Common myeloid progenitor, CD34-positive (primary cell): ENCODE measurements around the gene MCRIP2.

ENCODE experiments used
- CTCF ChIA-PET: fragments of 350-600 bp; sonication (Branson Sonifier 250); formaldehyde crosslinking; loops from one replicate; lab custom pipeline; 2021; ENCODE audit warnings: antibody characterized with exemption; lab: Charles Lee
- POLR2A ChIA-PET: fragments of 350-600 bp; sonication (Branson Sonifier 250); formaldehyde crosslinking; loops from one replicate; lab custom pipeline; 2021; ENCODE audit warnings: antibody characterized with exemption; lab: Charles Lee
- DNase-seq, 3 donors: peaks; one replicate each; pipeline versions ENCODE4 v3.0.0 to v3.0.0-alpha.2; 2013
- H3K27ac ChIP-seq, 2 experiments: 1 replicate in 1 of 2; 2 replicates in 1 of 2; pipeline ENCODE4 v1.7.0; 2013; ENCODE audit warnings: inconsistent platforms in 2 of 2, low read length in 2 of 2, mild to moderate bottlenecking in 2 of 2, low read depth in 1 of 2, moderate library complexity in 1 of 2; ENCODE audit not compliant: severe bottlenecking in 2 of 2, insufficient read depth in 1 of 2, poor library complexity in 1 of 2
- H3K27me3 ChIP-seq, 5 experiments: replicated peaks in 2 of 5; 1 replicate in 3 of 5; 2 replicates in 2 of 5; pipeline versions ENCODE4 v1.6.1 to v1.7.0; 2013; ENCODE audit warnings: low read length in 4 of 5, mild to moderate bottlenecking in 2 of 5, moderate library complexity in 2 of 5, inconsistent platforms in 1 of 5; ENCODE audit not compliant: insufficient read depth in 5 of 5, control insufficient read depth in 4 of 5
- H3K36me3 ChIP-seq, 4 experiments: 1 replicate in 2 of 4; 2 replicates in 2 of 4; pipeline versions ENCODE4 v1.6.1 to v1.7.0; 2013; ENCODE audit warnings: low read length in 3 of 4, control low read depth in 1 of 4, mild to moderate bottlenecking in 1 of 4; ENCODE audit not compliant: control insufficient read depth in 4 of 4, insufficient read depth in 4 of 4
- H3K4me1 ChIP-seq, 4 experiments: 1 replicate in 3 of 4; 2 replicates in 1 of 4; pipeline versions ENCODE4 v1.6.1 to v1.7.1; 2013; ENCODE audit warnings: low read length in 3 of 4, mild to moderate bottlenecking in 3 of 4, control low read depth in 1 of 4, inconsistent platforms in 1 of 4, moderate library complexity in 1 of 4; ENCODE audit not compliant: control insufficient read depth in 4 of 4, insufficient read depth in 4 of 4; ENCODE audit errors: control extremely low read depth in 1 of 4
- H3K4me3 ChIP-seq, 7 experiments: 1 replicate in 4 of 7; 2 replicates in 3 of 7; pipeline versions ENCODE4 v1.5.1 to v1.7.0; 2013; ENCODE audit warnings: mild to moderate bottlenecking in 7 of 7, low read length in 6 of 7, moderate library complexity in 6 of 7, inconsistent platforms in 2 of 7, low read depth in 2 of 7, control low read depth in 1 of 7; ENCODE audit not compliant: insufficient read depth in 4 of 7, control insufficient read depth in 1 of 7; ENCODE audit errors: extremely low read depth in 1 of 7
- H3K9me3 ChIP-seq, 5 experiments: 1 replicate in 4 of 5; 2 replicates in 1 of 5; pipeline versions ENCODE4 v1.6.1 to v1.7.1; 2013; ENCODE audit warnings: low read length in 4 of 5, mild to moderate bottlenecking in 2 of 5, inconsistent platforms in 1 of 5, low read depth in 1 of 5, moderate library complexity in 1 of 5; ENCODE audit not compliant: control insufficient read depth in 4 of 5, insufficient read depth in 2 of 5; ENCODE audit errors: control extremely low read depth in 1 of 5
- WGBS: methylation state at CpG from one replicate; pipeline ENCODE4 v1.1.5; 2013; ENCODE audit not compliant: insufficient coverage; 5-methylcytosine and 5-hydroxymethylcytosine counted together

MCRIP2 gene

DNA sequence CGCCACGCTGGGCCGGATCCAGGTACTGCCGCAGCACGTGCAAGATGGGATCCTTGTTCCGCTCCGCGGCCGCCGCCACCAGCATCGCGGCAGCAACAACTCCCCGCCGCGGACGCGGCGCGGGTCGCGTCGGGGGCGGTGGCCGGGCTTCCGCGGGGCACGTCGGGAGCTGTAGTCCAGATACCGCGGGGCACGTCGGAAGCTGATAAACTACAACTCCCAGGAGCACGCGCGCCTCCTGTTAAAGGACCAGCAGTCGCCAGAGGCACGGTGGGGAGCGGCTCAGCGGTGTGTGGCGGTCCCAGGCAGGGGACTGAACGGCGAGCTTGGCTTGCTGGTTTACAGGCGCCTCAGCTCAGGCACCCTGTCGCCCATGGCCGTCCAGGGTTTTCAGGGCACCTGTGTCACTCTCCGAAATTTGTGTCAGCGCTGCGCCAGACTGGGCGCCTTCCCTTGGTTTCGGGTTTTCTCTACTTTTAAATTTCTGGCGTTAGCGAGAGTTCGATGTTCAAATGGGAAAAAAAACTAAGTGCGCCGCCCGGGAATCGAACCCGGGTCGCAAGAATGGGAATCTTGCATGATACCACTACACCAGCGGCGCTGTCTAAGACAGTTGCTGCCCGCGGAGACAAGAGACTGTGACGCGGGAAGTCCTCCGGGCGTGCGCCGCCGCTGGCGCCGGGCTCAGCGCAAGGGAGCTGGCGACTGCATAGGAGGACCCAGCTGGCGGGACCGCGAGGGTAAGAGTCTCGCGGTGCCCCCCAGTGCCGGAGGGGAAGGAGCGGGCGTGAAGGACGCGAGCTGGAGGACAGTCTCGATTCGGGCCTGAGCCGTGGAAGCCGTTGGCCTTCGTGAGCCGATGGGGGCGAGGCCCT is 5.2 kb upstream of the MCRIP2 start, which contains the start of gene METTL26:
Gene METTL26, minus strand, starts transcription at position 100 of the 875 bp plus-strand sequence. Its CDS starts 15 bp downstream, at position 85.
- Histone ChIP-seq H3K9me3 (no peaks in the 10 kb centered on the region), H3K27ac (peak within 1 kb of the TSS; percentile 75 to 91)

DNA sequence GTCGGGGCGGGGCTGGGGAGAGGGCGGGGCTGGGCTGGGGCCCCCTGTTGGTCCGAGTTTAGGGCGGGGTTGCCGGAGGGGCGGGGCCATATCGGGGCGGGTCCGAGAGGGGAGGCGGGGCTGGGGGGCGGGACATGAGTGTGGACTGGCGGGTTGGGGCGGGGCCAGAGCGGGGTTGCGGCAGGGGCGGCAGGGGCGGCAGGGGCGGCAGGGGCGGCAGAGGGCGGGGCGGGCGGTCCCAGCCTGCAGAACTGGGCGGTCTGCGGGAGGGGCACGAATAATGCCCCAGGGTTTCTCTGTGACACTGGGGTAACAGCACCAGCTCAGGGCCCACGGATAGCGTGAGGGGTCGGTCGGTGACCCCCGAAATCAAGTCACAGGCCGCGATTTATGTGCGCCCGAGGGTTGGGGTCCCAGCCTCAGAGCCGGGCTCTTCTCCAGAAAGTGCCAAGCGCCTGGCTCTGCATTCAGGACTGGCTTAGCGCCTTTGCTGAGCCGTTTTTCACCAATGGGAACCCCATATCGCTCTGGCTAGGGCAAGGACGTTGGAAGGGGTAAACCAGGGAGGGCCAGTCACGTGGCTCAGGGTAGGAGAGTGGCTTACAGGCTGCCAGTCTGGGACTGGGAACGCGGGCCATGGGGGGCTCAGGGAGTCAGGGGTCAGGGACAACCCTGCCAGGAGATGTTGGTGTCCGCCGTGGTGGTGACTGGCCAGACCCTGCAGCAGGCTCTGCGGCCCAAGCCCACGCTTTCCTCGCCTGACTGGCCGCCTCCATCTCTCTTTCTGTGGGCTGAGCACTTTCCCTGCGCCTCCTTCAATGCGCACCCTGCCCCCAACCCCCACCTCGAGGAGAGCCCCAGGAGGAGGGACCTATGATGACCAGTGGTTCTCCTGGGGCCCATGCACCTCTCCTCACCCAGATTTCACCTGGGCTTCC is 4.3 kb upstream of the MCRIP2 start:
- DNase-seq: peak in 2 of 3 donors; percentile 63 to 89
- WGBS: 17% methylated on average over 36 of the region's 53 CpGs
- ChIA-PET CTCF (interaction anchor here (0.7 to 3.3 kb wide), 6 partner anchors 12 to 52 kb away, joined by 3 to 9 read pairs (median 4); partner anchors contain the start of genes RHOT2 and WDR90), POLR2A (interaction anchor here (0.9 to 1.1 kb wide), 2 partner anchors 23 to 100 kb away, joined by 3 read pairs; no protein-coding TSS in a partner anchor)
- H3K9me3 ChIP-seq: no peaks in the 10 kb centered on the region
- no peaks in the 10 kb centered on the region for H3K27me3 ChIP-seq
- H3K4me3 ChIP-seq: peak overlapping the region; percentile 81 to 96 (median 86)
- peak overlapping the region; percentile 75 to 91 for H3K27ac ChIP-seq
- peaks cover 0 to 22% (median 14%) of the 10 kb centered on the region in 4 experiments for H3K36me3 ChIP-seq
- H3K4me1 ChIP-seq: peaks cover 0 to 42% (median 38%) of the 10 kb centered on the region in 4 experiments

More for the DNA sequence above, 5.2 kb upstream of the MCRIP2 start, which contains the start of gene METTL26:
- ChIA-PET CTCF (interaction anchor here (0.7 to 3.3 kb wide), 9 partner anchors 13 to 68 kb away, joined by 3 to 9 read pairs (median 4); partner anchors contain the start of genes RHOT2 and WDR90), POLR2A (interaction anchor here (0.9 to 1.1 kb wide), 2 partner anchors 24 to 100 kb away, joined by 3 read pairs; no protein-coding TSS in a partner anchor)
- WGBS: under 1% methylated on average over 74 of the region's 91 CpGs
- Histone ChIP-seq H3K4me3 (peak within 1 kb of the TSS; percentile 81 to 96 (median 86)), H3K36me3 (peaks cover 0 to 24% (median 15%) of the 10 kb centered on the region in 4 experiments), H3K4me1 (peaks cover 0 to 34% (median 33%) of the 10 kb centered on the region in 4 experiments), H3K27me3 (peaks cover 0 to 2% (median 0%) of the 10 kb centered on the region in 5 experiments)
- peak; percentile 94 to 97 (median 96) for DNase-seq

DNA sequence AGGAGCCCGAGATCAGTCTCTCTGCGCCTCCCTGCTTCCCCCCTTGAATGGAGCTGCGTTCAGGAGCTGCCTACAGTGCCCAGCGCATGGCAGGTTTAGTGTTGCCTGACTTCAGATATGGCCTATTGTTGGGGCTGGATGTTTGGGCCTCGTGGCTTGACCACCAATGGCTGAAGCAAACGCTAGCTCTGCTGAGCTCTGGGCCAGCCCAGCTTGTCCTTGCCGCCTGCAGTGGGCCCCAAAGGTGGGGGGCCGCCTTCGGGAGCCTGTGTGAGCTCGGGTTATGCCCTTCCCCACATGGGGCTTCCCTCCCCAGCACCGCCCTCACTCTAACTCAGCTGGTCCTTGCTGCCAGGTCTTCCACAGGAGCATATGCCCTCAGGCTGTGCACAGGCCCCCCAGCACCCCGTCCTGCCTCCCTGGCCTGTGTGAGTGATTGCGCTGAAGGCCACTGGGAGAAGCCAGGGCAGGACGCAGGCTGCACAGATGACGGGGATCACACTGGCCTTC is 3.5 kb upstream of the MCRIP2 start:
- WGBS: 94% methylated on average over 10 of the region's 15 CpGs
- H3K4me1 ChIP-seq: peaks cover 0 to 49% (median 45%) of the 10 kb centered on the region in 4 experiments

GRCh38 chr16:638836-639235 is 2.8 kb upstream of the MCRIP2 start:
- POLR2A ChIA-PET: no interaction called here
- H3K27me3 ChIP-seq: no peaks in the 10 kb centered on the region
- no peaks in the 10 kb centered on the region for H3K9me3 ChIP-seq
- H3K4me1 ChIP-seq: peaks cover 0 to 52% (median 46%) of the 10 kb centered on the region in 4 experiments
- no peak overlapping the region for H3K4me3 ChIP-seq
- WGBS: 98% methylated on average over 6 of the region's 9 CpGs
- H3K36me3 ChIP-seq: peaks cover 0 to 7% (median 5%) of the 10 kb centered on the region in 4 experiments
- CTCF ChIA-PET: interaction anchor here (3.3 kb wide), 1 partner anchor 21 kb away, joined by 9 read pairs; no protein-coding TSS in a partner anchor
- DNase-seq: no peak
- H3K27ac ChIP-seq: no peak overlapping the region

More for the DNA sequence above, 3.5 kb upstream of the MCRIP2 start:
- Histone ChIP-seq H3K27ac (no peak overlapping the region), H3K9me3 (no peaks in the 10 kb centered on the region), H3K36me3 (peaks cover 0 to 14% (median 11%) of the 10 kb centered on the region in 4 experiments), H3K27me3 (no peaks in the 10 kb centered on the region), H3K4me3 (no peak overlapping the region)
- ChIA-PET CTCF (interaction anchor here (3.3 kb wide), 1 partner anchor 22 kb away, joined by 9 read pairs; no protein-coding TSS in a partner anchor), POLR2A (no interaction called here)
- DNase-seq: no peak

- CTCF ChIA-PET: no interaction called here
- Histone ChIP-seq H3K27ac (peak overlapping the region in 1 of 2 experiments; percentile 73), H3K36me3 (no peaks in the 10 kb centered on the region), H3K4me1 (peaks cover 0 to 43% (median 37%) of the 10 kb centered on the region in 4 experiments), H3K27me3 (no peaks in the 10 kb centered on the region), H3K9me3 (no peaks in the 10 kb centered on the region), H3K4me3 (peak overlapping the region in 2 of 7 experiments; percentile 75 to 79)
- POLR2A ChIA-PET: no interaction called here
- 100% methylated on average over 1 of the region's 5 CpGs for WGBS
- DNase-seq: no peak
Observed at GRCh38 chr16:640614-641013, 1.0 kb upstream of the MCRIP2 start.
